GM12892 (cell line): ENCODE measurements around the gene EVA1C.

Experiments
- DNase-seq: peaks from one replicate; pipeline ENCODE4 v3.0.0; 2011; ENCODE audit not compliant: insufficient read length
- FAIRE-seq: peaks from 2 replicates; lab custom pipeline; 2011; peaks lifted over from hg19 to GRCh38; lab: Jason Lieb, UNC
- POLR2A ChIP-seq: IDR thresholded peaks from 2 replicates; pipeline ENCODE4 v1.6.1; 2011; ENCODE audit warnings: low read depth, low read length, control low read depth
- POLR2AphosphoS5 ChIP-seq: IDR thresholded peaks from 2 replicates; pipeline ENCODE4 v1.6.1; 2011; ENCODE audit warnings: low read depth, low read length, control low read depth
- TAF1 ChIP-seq: IDR thresholded peaks from 2 replicates; pipeline ENCODE4 v1.6.1; 2011; ENCODE audit warnings: low read depth, mild to moderate bottlenecking, control low read depth, low read length, borderline replicate concordance

Gene EVA1C

GRCh38 chr21:32392299-32392879 is 20.1 kb upstream of the EVA1C start:
- DNase-seq: no peak
- TF ChIP-seq POLR2A (no peak), TAF1 (no peak), POLR2AphosphoS5 (no peak)
- no peak for FAIRE-seq

GRCh38 chr21:32392880-32393676 is 19.4 kb upstream of the EVA1C start, which contains the start of gene URB1:
URB1 (minus strand) TSS chr21:32393012; CDS start chr21:32392910, 102 bp downstream.
- TF ChIP-seq POLR2A (peak; percentile 76; the same call in 1 of the 2 replicates), TAF1 (peak; percentile 62; the same call in 1 of the 2 replicates), POLR2AphosphoS5 (peak; percentile 71)
- peak; percentile 88 for DNase-seq
- FAIRE-seq: peak; percentile 80

GRCh38 chr21:32393677-32394001 is 18.9 kb upstream of the EVA1C start:
- FAIRE-seq: peak; percentile 81
- TF ChIP-seq POLR2A: no peak
- no peak for TF ChIP-seq POLR2AphosphoS5
- no peak for TF ChIP-seq TAF1
- DNase-seq: no peak

- FAIRE-seq (no peak), DNase-seq (no peak)
- TF ChIP-seq POLR2AphosphoS5: no peak
- no peak for TF ChIP-seq POLR2A
- TF ChIP-seq TAF1: no peak
Measured at GRCh38 chr21:32403201-32403777, 9.2 kb upstream of the EVA1C start.

GRCh38 chr21:32406405-32406804 is 6.1 kb upstream of the EVA1C start:
- TF ChIP-seq POLR2A (no peak), TAF1 (no peak), POLR2AphosphoS5 (no peak)
- FAIRE-seq (no peak), DNase-seq (no peak)

GRCh38 chr21:32410291-32410690 is 2.2 kb upstream of the EVA1C start:
- TF ChIP-seq POLR2AphosphoS5: no peak
- TF ChIP-seq TAF1: no peak
- TF ChIP-seq POLR2A: no peak
- FAIRE-seq (no peak), DNase-seq (no peak)

GRCh38 chr21:32410916-32411315 is 1.6 kb upstream of the EVA1C start:
- TF ChIP-seq POLR2A: no peak
- no peak for TF ChIP-seq TAF1
- no peak for TF ChIP-seq POLR2AphosphoS5
- no peak for FAIRE-seq

GRCh38 chr21:32411350-32412161 is 950 bp upstream of the EVA1C start:
- TF ChIP-seq TAF1 (no peak), POLR2A (no peak), POLR2AphosphoS5 (no peak)
- FAIRE-seq: no peak
- no peak for DNase-seq

More at GRCh38 chr21:32410916-32411315, 1.6 kb upstream of the EVA1C start:
- DNase-seq: no peak

GRCh38 chr21:32413015-32413504 is 554 bp downstream of the EVA1C start:
- no peak for DNase-seq
- TF ChIP-seq POLR2A (no peak), POLR2AphosphoS5 (no peak), TAF1 (no peak)
- no peak for FAIRE-seq

GRCh38 chr21:32413697-32414578 is 1.4 kb downstream of the EVA1C start:
- TF ChIP-seq POLR2AphosphoS5 (no peak), POLR2A (no peak), TAF1 (no peak)
- no peak for DNase-seq
- no peak for FAIRE-seq
